K562 (cell line): ENCODE measurements around the gene FAM53A. TPM values are rescaled to one million over a fixed set of nuclear protein-coding genes. Genes with fewer than 3 reads are reported as not detected.

ENCODE experiments used
- ATAC-seq: fragments of 200-7000 bp; cut with Tn5 transposase; 3 replicates; pipeline ENCODE4 v1.9.1; 2020; ENCODE audit warnings: moderate library complexity
- BruUV-seq: library from RNA; stranded (reverse); fragments of 400-500 nt; replicated peaks from 2 replicates; lab custom pipeline; 2021; lab: Mats Ljungman, UMichigan
- CTCF ChIA-PET: fragments of 300-600 bp; formaldehyde crosslinking; extraction: SDS; loops from one replicate; lab custom pipeline; 2021; ENCODE audit warnings: low intra/inter-chr PET ratio; lab: Yijun Ruan, JAX
- POLR2A ChIA-PET: fragments of 300-600, 350-650 bp; sonication (Branson Sonifier 250); formaldehyde crosslinking; extraction: SDS; loops from one replicate; lab custom pipeline; 2021; ENCODE audit warnings: antibody characterized with exemption, inconsistent platforms; lab: Yijun Ruan, JAX
- DNase-seq, 4 experiments: peaks; one replicate each; pipeline versions ENCODE4 v3.0.0 to v3.0.0-alpha.2; 2011 to 2018; ENCODE audit warnings: low spot score in 3 of 4, mixed read lengths in 3 of 4; ENCODE audit errors: extremely low read depth in 1 of 4
- FAIRE-seq: peaks from 2 replicates; lab custom pipeline; 2011; peaks lifted over from hg19 to GRCh38; lab: Jason Lieb, UNC
- H2AFZ ChIP-seq: 2 replicates; pipeline ENCODE4 v1.6.0; 2011; ENCODE audit warnings: low read depth, low read length, control low read depth, inconsistent platforms
- H3K27ac ChIP-seq: fragments of 200-600 bp; 3 replicates; pipeline ENCODE4 v1.8.0; 2011; ENCODE audit warnings: low read depth, mild to moderate bottlenecking, control low read depth, inconsistent platforms, low read length, moderate library complexity, mixed read lengths; ENCODE audit errors: extremely low read depth
- H3K27me3 ChIP-seq, 2 experiments: fragments of 300-600 bp in 1 of 2; 2 replicates in 1 of 2; 3 replicates in 1 of 2; pipeline versions ENCODE4 v1.6.0 to v1.8.0; 2011; ENCODE audit warnings: inconsistent platforms in 2 of 2, low read length in 2 of 2, mild to moderate bottlenecking in 1 of 2, mixed read lengths in 1 of 2, moderate library complexity in 1 of 2; ENCODE audit not compliant: control insufficient read depth in 2 of 2, insufficient read depth in 2 of 2
- H3K36me3 ChIP-seq: fragments of 300-600 bp; 3 replicates; pipeline ENCODE4 v1.8.0; 2011; ENCODE audit warnings: mild to moderate bottlenecking, low read length, inconsistent platforms; ENCODE audit not compliant: control insufficient read depth, insufficient read depth
- H3K4me1 ChIP-seq, 2 experiments: fragments of 200-600 bp in 1 of 2; replicated peaks in 1 of 2; 2 replicates in 1 of 2; 3 replicates in 1 of 2; pipeline versions ENCODE4 v1.5.1 to v1.8.0; 2011; ENCODE audit warnings: inconsistent platforms in 2 of 2, low read length in 2 of 2, mild to moderate bottlenecking in 1 of 2, mixed read lengths in 1 of 2, moderate library complexity in 1 of 2; ENCODE audit not compliant: control insufficient read depth in 2 of 2, insufficient read depth in 2 of 2
- H3K4me2 ChIP-seq: 2 replicates; pipeline ENCODE4 v1.6.1; 2011; ENCODE audit warnings: low read length, control low read depth, inconsistent platforms, mixed read lengths; ENCODE audit not compliant: insufficient read depth
- H3K4me3 ChIP-seq: fragments of 200-600 bp; sonication (generic), shearing (Covaris generic); 2 replicates; pipeline ENCODE4 v1.5.1; 2016; ENCODE audit warnings: control low read depth, inconsistent platforms
- H3K79me2 ChIP-seq: fragments of 200-600 bp; 3 replicates; pipeline ENCODE4 v1.8.0; 2011; ENCODE audit warnings: low read length, inconsistent platforms; ENCODE audit not compliant: control insufficient read depth, insufficient read depth
- H3K9ac ChIP-seq, 2 experiments: 2 replicates each; pipeline versions ENCODE4 v1.6.0 to v1.6.1; 2011; ENCODE audit warnings: low read depth in 2 of 2, low read length in 2 of 2, control low read depth in 1 of 2, inconsistent platforms in 1 of 2, mild to moderate bottlenecking in 1 of 2, mixed read lengths in 1 of 2; ENCODE audit not compliant: insufficient read depth in 1 of 2
- H3K9me1 ChIP-seq: one replicate; pipeline ENCODE4 v1.6.0; 2011; ENCODE audit warnings: inconsistent platforms, mild to moderate bottlenecking, low read length, moderate library complexity; ENCODE audit not compliant: control insufficient read depth, insufficient read depth
- H3K9me3 ChIP-seq: replicated peaks from 2 replicates; pipeline ENCODE4 v1.5.1; 2011; ENCODE audit warnings: low read depth, low read length, inconsistent platforms; ENCODE audit not compliant: control insufficient read depth, insufficient read depth
- H4K20me1 ChIP-seq: replicated peaks from 2 replicates; pipeline ENCODE4 v1.6.1; 2011; ENCODE audit warnings: low read length, inconsistent platforms, mixed read lengths; ENCODE audit not compliant: control insufficient read depth, insufficient read depth
- SAP30 ChIP-seq: fragments of 200-600 bp; sonication (generic); IDR thresholded peaks from 2 replicates; pipeline ENCODE4 v1.6.1; 2012; ENCODE audit warnings: borderline replicate concordance, low read depth, mild to moderate bottlenecking, moderate library complexity, low read length, control low read depth, inconsistent platforms; ENCODE audit not compliant: insufficient read depth, poor library complexity, severe bottlenecking
- WGBS: fragments of 100-300 bp; shearing (Covaris generic); methylation state at CpG from one replicate; pipeline ENCODE4 v1.1.6; 2016; ENCODE audit warnings: low coverage, mixed read lengths; ENCODE audit not compliant: insufficient coverage; ENCODE audit errors: missing lambda C conversion rate; 5-methylcytosine and 5-hydroxymethylcytosine counted together
- in situ Hi-C: fragments of 300-500 bp; cut with MboI; formaldehyde crosslinking; loops from 4 replicates; pipeline ENCODE4 v1.15.0; 2018; ENCODE audit warnings: inconsistent platforms, mixed read lengths
- intact Hi-C: fragments of 100-400 bp; cut with micrococcal nuclease; formaldehyde crosslinking; loops from 2 replicates; pipeline ENCODE4 v1.14.2; 2022
- polyA plus RNA-seq, 8 experiments: library from polyadenylated mRNA; depleted of rRNA in 4 of 8; stranded (reverse) in 5 of 8; unstranded in 3 of 8; fragments of >200 nt; fragmentation: Nextera tagmentation in 2 of 8; fragmentation: Illumina TruSeq in 1 of 8; extraction: Ambion mirVana in 2 of 8; extraction: Trizol in 1 of 8; gene quantifications; 2 replicates each; pipeline versions ENCODE4 v1.2.1 to v1.2.3, GENCODE V29; 2011 to 2014; ENCODE audit warnings: inconsistent platforms in 1 of 8, missing spikeins in 1 of 8
- total RNA-seq, 7 experiments: library from RNA; depleted of rRNA in 6 of 7; stranded (reverse); fragments of >200 nt in 6 of 7; fragmentation: Illumina TruSeq in 2 of 7; extraction: Trizol in 2 of 7; gene quantifications; 2 replicates each; pipeline versions ENCODE4 v1.2.1 to v1.2.3, GENCODE V29; 2011 to 2021; ENCODE audit warnings: low replicate concordance in 1 of 7

Gene FAM53A
- total and polyA plus RNA-seq, 9 of the 15 experiments (the other 6 are each of a cell fraction or from before 2014, with no cell fraction given) = 0.53 to 2.7 (median 1.4) TPM; not detected in 2

DNA sequence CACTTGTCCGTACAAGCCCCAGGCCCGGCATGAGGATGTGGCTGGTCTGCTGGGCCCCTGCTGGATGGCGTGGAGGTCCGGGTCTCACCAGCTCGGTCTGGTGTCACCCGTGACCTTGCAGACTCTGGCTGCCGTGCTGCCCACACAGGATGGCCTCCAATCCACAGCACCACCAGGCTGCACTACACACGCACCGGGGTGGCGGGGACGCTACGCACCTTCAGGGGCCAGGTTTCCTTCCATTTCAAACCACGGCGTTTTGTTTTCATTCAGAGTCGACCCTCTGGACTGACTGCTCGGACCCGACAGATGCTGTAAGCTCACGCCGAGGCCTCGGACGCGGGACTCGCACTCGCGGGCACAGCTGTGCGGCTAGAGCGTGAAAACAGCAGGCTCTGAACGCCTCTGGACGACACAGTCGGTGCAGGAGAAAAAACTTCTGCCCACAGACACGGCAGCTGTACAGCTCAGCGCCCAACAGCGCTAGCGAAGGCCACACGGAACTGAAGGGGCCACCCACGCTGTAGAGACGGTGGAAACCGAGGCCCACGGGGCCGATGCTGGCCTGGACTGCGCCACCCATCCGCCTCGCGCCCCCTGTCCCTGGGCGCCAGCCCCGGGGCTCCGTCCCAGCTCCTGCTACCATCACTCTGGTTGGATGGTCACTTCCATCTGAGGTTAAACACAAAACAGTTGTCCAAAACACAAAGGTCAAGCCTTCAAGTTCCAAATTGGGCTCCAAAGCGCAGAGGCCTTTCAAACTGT, 40.0 kb downstream of the FAM53A start:
- no peaks in the 10 kb centered on the region for H3K9me3 ChIP-seq
- ChIA-PET POLR2A (interaction anchor here (0.6 kb wide), 3 partner anchors 14 to 792 kb away, joined by 3 to 4 read pairs (median 3); no protein-coding TSS in a partner anchor), CTCF (no interaction called here)
- no peak overlapping the region for H3K27ac ChIP-seq
- no peak for FAIRE-seq
- no peak for ATAC-seq
- H3K9ac ChIP-seq = peak overlapping the region in 1 of 2 experiments; percentile 52; a peak in 1 of 4 replicates
- no peak overlapping the region for H3K4me3 ChIP-seq
- H3K4me2 ChIP-seq = no peak overlapping the region
- WGBS = 38% methylated on average over 47 of the region's 48 CpGs
- peaks cover 0 to 36% of the 10 kb centered on the region in 2 experiments; a peak in 2 of 5 replicates for H3K4me1 ChIP-seq
- intact Hi-C loops = no loop called here
- no peak overlapping the region for H2AFZ ChIP-seq
- no peak for DNase-seq
- no TSS peak for BruUV-seq
- H3K9me1 ChIP-seq = no peaks in the 10 kb centered on the region
- no peaks in the 10 kb centered on the region; the same call in 1 of the 2 replicates for H4K20me1 ChIP-seq
- H3K79me2 ChIP-seq = no peaks in the 10 kb centered on the region
- no peaks in the 10 kb centered on the region for H3K36me3 ChIP-seq
- peaks cover 13 to 77% of the 10 kb centered on the region in 2 experiments; a peak in 4 of 5 replicates for H3K27me3 ChIP-seq
- TF ChIP-seq SAP30 = no peak
- TF ChIP-seq, all 486 proteins: peak for 0
- in situ Hi-C loops = no loop called here
